SIG-M5 (cell line): ENCODE measurements around the gene CEP128.

Source experiments
- DNase-seq: peaks from one replicate; lab custom pipeline; 2025; lab: John Stamatoyannopoulos, UW

CEP128 gene

GRCh38 chr14:80941241-80942185 is at the start of gene CEP128:
Gene CEP128, minus strand, starts transcription at chr14:80941738.
- peak; percentile 78 for DNase-seq

- DNase-seq: no peak
Measured at GRCh38 chr14:80988735-80989429, 47.3 kb upstream of the CEP128 start.

- no peak for DNase-seq
Measured at GRCh38 chr14:80988192-80988591, 46.7 kb upstream of the CEP128 start.

GRCh38 chr14:80987235-80988032 is 45.9 kb upstream of the CEP128 start:
- no peak for DNase-seq

- DNase-seq: no peak
Measured at GRCh38 chr14:80982711-80983110, 41.2 kb upstream of the CEP128 start.

- no peak for DNase-seq
Measured at GRCh38 chr14:80981673-80982072, 40.1 kb upstream of the CEP128 start.

- no peak for DNase-seq
Measured at GRCh38 chr14:80981156-80981555, 39.6 kb upstream of the CEP128 start.

- DNase-seq: no peak
Measured at GRCh38 chr14:80979951-80980350, 38.4 kb upstream of the CEP128 start.

GRCh38 chr14:80978403-80978802 is 36.9 kb upstream of the CEP128 start:
- DNase-seq: no peak

- no peak for DNase-seq
Measured at GRCh38 chr14:80977221-80977620, 35.7 kb upstream of the CEP128 start.

- DNase-seq: no peak
Measured at GRCh38 chr14:80974679-80975078, 33.1 kb upstream of the CEP128 start.

- no peak for DNase-seq
Measured at GRCh38 chr14:80973931-80974641, 32.5 kb upstream of the CEP128 start.

- no peak for DNase-seq
Measured at GRCh38 chr14:80965037-80965436, 23.5 kb upstream of the CEP128 start.

- no peak for DNase-seq
Measured at GRCh38 chr14:80959496-80959895, 18.0 kb upstream of the CEP128 start.

- no peak for DNase-seq
Measured at GRCh38 chr14:80958939-80959338, 17.4 kb upstream of the CEP128 start.

- DNase-seq: no peak
Measured at GRCh38 chr14:80958226-80958625, 16.7 kb upstream of the CEP128 start.

GRCh38 chr14:80957613-80958012 is 16.1 kb upstream of the CEP128 start:
- no peak for DNase-seq

GRCh38 chr14:80956922-80957321 is 15.4 kb upstream of the CEP128 start:
- no peak for DNase-seq

GRCh38 chr14:80956102-80956501 is 14.6 kb upstream of the CEP128 start:
- no peak for DNase-seq

GRCh38 chr14:80955416-80955941 is 13.9 kb upstream of the CEP128 start, which contains the start of gene TSHR:
Gene TSHR, plus strand, starts transcription at chr14:80955621. Its CDS starts 60 bp downstream, at chr14:80955681.
- no peak for DNase-seq

GRCh38 chr14:80954687-80955299 is 13.3 kb upstream of the CEP128 start:
- DNase-seq: no peak
